ENCODE results near the gene CCL22. TPM values are rescaled to one million over a fixed set of nuclear protein-coding genes. Genes with fewer than 3 reads are reported as not detected.
A peak's percentile ranks its signal among the peaks of the same experiment; 100 is the strongest.

CCL22 gene
- total RNA-seq, 2 experiments from 2014 or later = not detected

DNA sequence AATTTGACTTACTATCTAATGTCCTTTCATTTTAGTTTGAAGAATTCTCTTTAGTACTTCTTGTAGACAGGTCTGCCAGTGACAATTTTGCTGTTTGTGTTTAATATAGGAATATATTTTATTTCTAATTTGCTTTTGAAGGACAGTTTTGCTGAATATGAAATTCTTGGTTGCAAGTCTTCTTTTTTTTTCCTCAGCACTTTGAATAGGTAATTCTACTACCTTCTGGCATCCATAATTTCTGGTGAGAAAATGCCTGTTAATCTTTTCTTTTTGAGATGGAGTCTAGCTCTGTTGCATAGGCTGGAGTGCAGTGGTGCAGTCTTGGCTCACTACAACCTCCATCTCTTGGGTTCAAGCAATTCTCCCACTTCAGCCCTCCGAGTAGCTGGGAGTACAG lies 25.2 kb upstream of the CCL22 start:
- Mint-ChIP-seq H3K4me1 (ENCODE audit: low read depth) (no peaks in the 10 kb centered on the region), H3K27ac (no peak overlapping the region), H3K27me3 (peaks cover 20% of the 10 kb centered on the region), H3K9me3 (peaks cover 2% of the 10 kb centered on the region), H3K36me3 (ENCODE audit: low read depth) (no peaks in the 10 kb centered on the region), H3K4me3 (no peak overlapping the region)
- POLR2A ChIA-PET = no interaction called here
- CTCF ChIA-PET = no interaction called here
- no peak overlapping the region for H3K4me3 ChIP-seq (ENCODE audit: low read length)
- H3K36me3 ChIP-seq (ENCODE audit: insufficient read depth, low read length) = no peaks in the 10 kb centered on the region
- no peak overlapping the region for H3K27ac ChIP-seq (ENCODE audit: low read depth in 1 of 2, low read length in 2 of 2)
- H3K9me3 ChIP-seq (ENCODE audit: control insufficient read depth in 1 of 2, insufficient read depth in 1 of 2, low read length in 2 of 2) = peaks cover 0 to 3% of the 10 kb centered on the region in 2 experiments
- no peaks in the 10 kb centered on the region for H3K27me3 ChIP-seq (ENCODE audit: control insufficient read depth in 1 of 2, insufficient read depth in 2 of 2, low read length in 2 of 2)
- TF ChIP-seq CTCF (IDR thresholded peaks at IDR 0.05) = no peak
- intact Hi-C loops (cut with DNase I, micrococcal nuclease) = no loop called here
- no peaks in the 10 kb centered on the region for H3K4me1 ChIP-seq (ENCODE audit: insufficient read depth, low read length)
- ATAC-seq (ENCODE audit: poor library complexity) = no peak
- DNase-seq = no peak

- ATAC-seq (ENCODE audit: poor library complexity) (no peak), DNase-seq (no peak)
- Histone ChIP-seq H3K4me3 (ENCODE audit: low read length) (no peak overlapping the region), H3K27me3 (ENCODE audit: control insufficient read depth in 1 of 2, insufficient read depth in 2 of 2, low read length in 2 of 2) (peaks cover 0 to 3% of the 10 kb centered on the region in 2 experiments), H3K27ac (ENCODE audit: low read depth in 1 of 2, low read length in 2 of 2) (no peak overlapping the region), H3K9me3 (ENCODE audit: control insufficient read depth in 1 of 2, insufficient read depth in 1 of 2, low read length in 2 of 2) (peaks cover 0 to 3% of the 10 kb centered on the region in 2 experiments), H3K4me1 (ENCODE audit: insufficient read depth, low read length) (no peaks in the 10 kb centered on the region), H3K36me3 (ENCODE audit: insufficient read depth, low read length) (no peaks in the 10 kb centered on the region)
- H3K9me3 Mint-ChIP-seq = peaks cover 2% of the 10 kb centered on the region
- intact Hi-C loops (cut with DNase I, micrococcal nuclease) = no loop called here
- H3K36me3 Mint-ChIP-seq (ENCODE audit: low read depth) = no peaks in the 10 kb centered on the region
- H3K27me3 Mint-ChIP-seq = peaks cover 33% of the 10 kb centered on the region
- ChIA-PET CTCF (no interaction called here), POLR2A (no interaction called here)
- H3K4me1 Mint-ChIP-seq (ENCODE audit: low read depth) = no peaks in the 10 kb centered on the region
- no peak for TF ChIP-seq CTCF (IDR thresholded peaks at IDR 0.05)
- H3K27ac Mint-ChIP-seq = no peak overlapping the region
- no peak overlapping the region for H3K4me3 Mint-ChIP-seq
Measured at GRCh38 chr16:57335366-57335765, 23.2 kb upstream of the CCL22 start.

DNA sequence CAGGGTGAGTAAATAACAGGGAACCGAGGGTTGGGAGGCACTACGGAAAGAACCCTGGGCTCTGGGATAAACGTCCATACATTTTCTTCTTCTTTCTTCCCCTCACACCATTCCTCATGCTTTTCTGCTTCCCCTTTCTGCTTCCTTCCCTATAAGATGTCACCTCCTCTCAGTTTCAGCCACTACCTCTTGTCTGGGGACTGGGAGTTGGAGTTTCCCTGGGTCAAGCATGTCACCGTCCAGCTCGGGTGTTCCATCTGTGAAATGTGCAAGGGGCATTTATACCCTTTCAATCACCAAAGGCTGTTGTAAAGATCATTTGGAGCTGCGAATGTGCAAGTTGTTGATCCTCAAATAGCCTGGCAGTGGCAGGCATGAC lies 17.5 kb upstream of the CCL22 start:
- Mint-ChIP-seq H3K27ac (no peak overlapping the region), H3K27me3 (peaks cover 51% of the 10 kb centered on the region), H3K36me3 (ENCODE audit: low read depth) (no peaks in the 10 kb centered on the region), H3K4me1 (ENCODE audit: low read depth) (peaks cover 17% of the 10 kb centered on the region), H3K9me3 (no peaks in the 10 kb centered on the region), H3K4me3 (no peak overlapping the region)
- POLR2A ChIA-PET = no interaction called here
- peak in 2 of 14 experiments; percentile 31 to 40 for DNase-seq
- no peaks in the 10 kb centered on the region for H3K36me3 ChIP-seq (ENCODE audit: insufficient read depth, low read length)
- ATAC-seq (ENCODE audit: poor library complexity) = no peak
- peaks cover 4% of the 10 kb centered on the region for H3K4me1 ChIP-seq (ENCODE audit: insufficient read depth, low read length)
- H3K4me3 ChIP-seq (ENCODE audit: low read length) = no peak overlapping the region
- CTCF ChIA-PET = no interaction called here
- peaks cover 5 to 22% of the 10 kb centered on the region in 2 experiments for H3K27me3 ChIP-seq (ENCODE audit: control insufficient read depth in 1 of 2, insufficient read depth in 2 of 2, low read length in 2 of 2)
- intact Hi-C loops (cut with DNase I, micrococcal nuclease) = no loop called here
- TF ChIP-seq CTCF (IDR thresholded peaks at IDR 0.05) = no peak
- H3K9me3 ChIP-seq (ENCODE audit: control insufficient read depth in 1 of 2, insufficient read depth in 1 of 2, low read length in 2 of 2) = peaks cover 0 to 2% of the 10 kb centered on the region in 2 experiments
- no peak overlapping the region for H3K27ac ChIP-seq (ENCODE audit: low read depth in 1 of 2, low read length in 2 of 2)
